Activated naive CD4-positive, alpha-beta T cell treated with anti-CD3 and anti-CD28 coated beads, Interleukin-2, amount 10 ng/mL, durations not matched to agents 7 days and 5 days (primary cell): ENCODE results near the gene FOXP1.
A peak's percentile ranks its signal among the peaks of the same experiment; 100 is the strongest.

Experiments
- CTCF ChIA-PET: fragments of 350-600 bp; sonication (Branson Sonifier 250); formaldehyde crosslinking; loops from one replicate; lab custom pipeline; 2021; ENCODE audit warnings: antibody characterized with exemption; lab: Charles Lee
- DNase-seq: peaks from one replicate; pipeline ENCODE4 v3.0.0-alpha.2; 2020
- H3K27ac Mint-ChIP-seq: one replicate; pipeline ENCODE4 v1.8.0; 2021; ENCODE audit warnings: mild to moderate bottlenecking, moderate library complexity, mixed read lengths
- H3K27me3 Mint-ChIP-seq: one replicate; pipeline ENCODE4 v1.8.0; 2021; ENCODE audit warnings: mild to moderate bottlenecking, mixed read lengths
- H3K36me3 Mint-ChIP-seq: one replicate; pipeline ENCODE4 v1.8.0; 2021; ENCODE audit warnings: mixed read lengths
- H3K4me1 Mint-ChIP-seq: one replicate; pipeline ENCODE4 v1.8.0; 2021; ENCODE audit warnings: mixed read lengths
- H3K4me3 Mint-ChIP-seq: one replicate; pipeline ENCODE4 v1.8.0; 2021; ENCODE audit warnings: mild to moderate bottlenecking, moderate library complexity, mixed read lengths
- H3K9me3 Mint-ChIP-seq: one replicate; pipeline ENCODE4 v1.8.0; 2021; ENCODE audit warnings: mixed read lengths

FOXP1 gene

GRCh38 chr3:71582612-71583565, 639 bp downstream of the FOXP1 start:
- H3K27me3 Mint-ChIP-seq = peaks cover 52% of the 10 kb centered on the region
- CTCF ChIA-PET = interaction anchor here (0.7 to 1.4 kb wide), 4 partner anchors 19 to 1033 kb away, joined by 3 to 4 read pairs (median 3); no protein-coding TSS in a partner anchor
- no peaks in the 10 kb centered on the region for H3K9me3 Mint-ChIP-seq
- peak; percentile 75 for DNase-seq
- peaks cover 6% of the 10 kb centered on the region for H3K36me3 Mint-ChIP-seq
- H3K27ac Mint-ChIP-seq = peak overlapping the region; percentile 90
- H3K4me3 Mint-ChIP-seq = peak overlapping the region; percentile 93
- H3K4me1 Mint-ChIP-seq = peaks cover 47% of the 10 kb centered on the region

DNA sequence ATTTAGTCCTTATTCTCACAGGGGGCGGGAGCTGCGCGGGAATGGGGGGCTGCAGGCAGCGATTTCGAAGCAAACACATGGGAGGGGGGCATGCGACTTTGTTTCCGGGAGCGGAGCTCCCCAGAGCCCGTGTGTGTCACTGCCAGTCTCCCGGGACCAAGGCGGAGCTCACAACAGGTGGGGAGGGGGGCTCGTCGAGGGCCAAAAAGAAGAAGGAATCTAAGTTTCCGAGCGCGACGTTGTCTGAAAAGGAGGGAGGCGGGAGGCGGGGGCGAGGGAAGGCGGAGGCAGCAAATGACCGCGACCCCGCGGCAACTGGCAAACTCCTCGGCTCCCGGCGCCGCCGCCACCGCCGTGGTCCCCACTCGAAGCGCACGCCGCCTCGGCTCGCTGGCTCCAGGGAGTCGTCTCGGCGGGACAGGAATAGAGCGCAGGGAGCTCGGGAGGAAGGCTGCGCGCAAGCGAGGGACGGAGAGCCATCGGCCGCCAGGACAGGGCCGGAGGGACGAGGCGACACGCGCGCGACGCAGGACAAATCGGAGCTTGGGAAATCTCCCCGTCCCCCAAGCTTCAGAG, 1.4 kb downstream of the FOXP1 start:
- CTCF ChIA-PET = interaction anchor here (0.7 to 1.4 kb wide), 3 partner anchors 20 to 1032 kb away, joined by 3 to 4 read pairs (median 3); no protein-coding TSS in a partner anchor
- Mint-ChIP-seq H3K27me3 (peaks cover 54% of the 10 kb centered on the region), H3K4me3 (peak overlapping the region; percentile 93), H3K4me1 (peaks cover 53% of the 10 kb centered on the region), H3K36me3 (peaks cover 12% of the 10 kb centered on the region), H3K9me3 (no peaks in the 10 kb centered on the region), H3K27ac (peak overlapping the region; percentile 90)
- DNase-seq = peak; percentile 58

DNA sequence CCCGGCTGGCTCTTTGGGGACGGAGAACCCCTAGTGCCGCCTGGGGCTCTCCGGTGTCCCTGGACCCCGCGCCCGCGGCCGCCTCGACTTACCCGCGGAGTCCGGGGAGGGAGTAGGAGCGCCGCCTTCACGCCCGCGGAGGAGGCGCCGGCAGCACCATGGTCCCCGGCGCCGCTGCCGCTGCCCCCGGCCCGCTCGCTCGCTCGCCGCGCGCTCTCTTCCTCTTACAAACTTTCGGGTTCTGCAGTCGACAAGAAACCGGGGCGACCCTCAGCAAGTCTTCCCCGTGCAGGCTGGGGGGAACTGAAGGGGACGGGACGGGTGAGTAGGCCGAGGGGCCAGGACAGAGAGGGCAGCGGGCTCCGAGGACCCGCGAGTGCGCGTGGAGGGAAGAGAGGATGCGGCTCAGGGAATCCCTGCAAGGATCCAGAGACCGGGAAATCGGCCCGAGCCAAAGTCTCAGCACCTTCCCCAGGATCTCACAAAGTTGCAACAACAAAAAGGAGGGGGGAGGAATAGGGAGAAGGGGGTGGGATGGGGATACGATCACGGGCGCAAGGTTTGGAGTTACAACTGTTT, 2.0 kb downstream of the FOXP1 start:
- Mint-ChIP-seq H3K27ac (peak overlapping the region; percentile 90), H3K4me1 (peaks cover 53% of the 10 kb centered on the region), H3K9me3 (no peaks in the 10 kb centered on the region), H3K27me3 (peaks cover 54% of the 10 kb centered on the region), H3K36me3 (peaks cover 12% of the 10 kb centered on the region), H3K4me3 (peak overlapping the region; percentile 93)
- CTCF ChIA-PET = interaction anchor here (0.7 kb wide), 1 partner anchor 120 kb away, joined by 3 read pairs; no protein-coding TSS in a partner anchor
- DNase-seq = peak; percentile 47

GRCh38 chr3:71580636-71581456, 2.7 kb downstream of the FOXP1 start:
- H3K27me3 Mint-ChIP-seq = peaks cover 54% of the 10 kb centered on the region
- peaks cover 12% of the 10 kb centered on the region for H3K36me3 Mint-ChIP-seq
- peaks cover 49% of the 10 kb centered on the region for H3K4me1 Mint-ChIP-seq
- CTCF ChIA-PET = no interaction called here
- peak overlapping the region; percentile 93 for H3K4me3 Mint-ChIP-seq
- no peaks in the 10 kb centered on the region for H3K9me3 Mint-ChIP-seq
- no peak for DNase-seq
- H3K27ac Mint-ChIP-seq = peak overlapping the region; percentile 65

GRCh38 chr3:71579935-71580406, 3.6 kb downstream of the FOXP1 start:
- no peak overlapping the region for H3K27ac Mint-ChIP-seq
- no peaks in the 10 kb centered on the region for H3K9me3 Mint-ChIP-seq
- no peak for DNase-seq
- H3K27me3 Mint-ChIP-seq = peaks cover 53% of the 10 kb centered on the region
- CTCF ChIA-PET = no interaction called here
- peaks cover 15% of the 10 kb centered on the region for H3K36me3 Mint-ChIP-seq
- H3K4me1 Mint-ChIP-seq = peaks cover 43% of the 10 kb centered on the region
- H3K4me3 Mint-ChIP-seq = peak overlapping the region; percentile 19

DNA sequence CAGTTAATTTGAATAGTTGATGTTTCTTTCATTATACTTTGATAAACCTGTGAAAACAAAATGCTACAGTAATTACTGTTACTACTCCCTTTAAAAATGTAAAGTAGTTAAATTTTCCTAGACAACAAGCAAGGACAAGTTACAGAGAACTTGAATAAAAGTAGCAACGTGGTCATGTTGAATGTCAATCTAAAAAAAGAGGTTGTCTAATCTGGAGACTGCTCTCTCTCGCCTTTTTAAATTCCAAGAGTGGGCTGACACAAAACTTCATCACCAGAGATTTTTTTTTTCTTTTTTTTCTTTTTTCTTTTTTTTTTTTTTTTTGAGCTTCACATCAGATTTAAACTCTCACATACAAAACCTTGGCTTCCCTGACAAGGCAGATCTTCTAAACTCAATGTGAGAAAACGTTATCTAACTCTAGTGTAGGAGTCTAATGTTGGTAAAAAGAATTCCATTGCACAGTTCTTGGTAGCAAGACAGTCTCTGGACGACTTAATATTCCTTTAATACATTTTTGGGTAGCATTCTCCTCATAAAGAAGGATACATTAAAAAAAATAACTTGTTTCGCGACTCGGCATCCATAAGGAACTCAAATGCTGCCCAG, 4.1 kb downstream of the FOXP1 start:
- peaks cover 47% of the 10 kb centered on the region for H3K27me3 Mint-ChIP-seq
- no peak overlapping the region for H3K27ac Mint-ChIP-seq
- H3K36me3 Mint-ChIP-seq = peaks cover 13% of the 10 kb centered on the region
- no peak overlapping the region for H3K4me3 Mint-ChIP-seq
- no peaks in the 10 kb centered on the region for H3K9me3 Mint-ChIP-seq
- CTCF ChIA-PET = no interaction called here
- no peak for DNase-seq
- peaks cover 37% of the 10 kb centered on the region for H3K4me1 Mint-ChIP-seq

DNA sequence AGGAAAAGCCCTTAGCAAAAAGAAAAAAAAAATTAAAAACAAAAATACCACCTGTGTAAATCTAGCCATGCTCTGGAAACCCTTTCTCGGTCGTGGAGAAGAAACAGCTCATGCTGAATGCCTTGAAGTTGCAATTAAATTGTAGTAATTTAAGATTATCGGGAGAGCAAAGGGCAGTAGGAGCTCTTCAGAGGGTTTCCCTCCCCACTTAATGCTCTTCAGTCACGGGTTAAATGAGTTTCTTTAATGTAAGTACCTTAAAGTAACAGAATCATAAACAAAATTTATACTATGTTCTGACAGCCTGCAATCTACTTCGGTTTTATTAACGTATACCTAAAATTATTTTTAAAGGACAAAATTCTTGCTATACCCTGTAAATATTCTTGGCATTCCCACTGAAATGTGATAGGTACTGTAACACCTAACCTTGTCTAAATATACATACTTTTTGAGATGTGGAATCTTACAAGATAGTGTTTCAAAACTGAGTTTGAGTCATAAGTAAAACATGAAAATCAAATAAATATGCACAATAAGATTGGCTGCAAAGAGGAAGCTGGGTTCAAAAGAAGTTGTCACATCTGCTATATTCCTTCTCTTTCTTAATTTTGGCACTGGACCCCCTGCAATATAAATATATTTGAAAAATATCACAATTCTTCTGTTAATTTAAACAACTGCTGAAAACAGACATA, 5.3 kb downstream of the FOXP1 start:
- H3K4me3 Mint-ChIP-seq = no peak overlapping the region
- no peaks in the 10 kb centered on the region for H3K9me3 Mint-ChIP-seq
- peaks cover 41% of the 10 kb centered on the region for H3K27me3 Mint-ChIP-seq
- CTCF ChIA-PET = no interaction called here
- peaks cover 34% of the 10 kb centered on the region for H3K4me1 Mint-ChIP-seq
- DNase-seq = no peak
- H3K36me3 Mint-ChIP-seq = peaks cover 11% of the 10 kb centered on the region
- H3K27ac Mint-ChIP-seq = no peak overlapping the region

DNA sequence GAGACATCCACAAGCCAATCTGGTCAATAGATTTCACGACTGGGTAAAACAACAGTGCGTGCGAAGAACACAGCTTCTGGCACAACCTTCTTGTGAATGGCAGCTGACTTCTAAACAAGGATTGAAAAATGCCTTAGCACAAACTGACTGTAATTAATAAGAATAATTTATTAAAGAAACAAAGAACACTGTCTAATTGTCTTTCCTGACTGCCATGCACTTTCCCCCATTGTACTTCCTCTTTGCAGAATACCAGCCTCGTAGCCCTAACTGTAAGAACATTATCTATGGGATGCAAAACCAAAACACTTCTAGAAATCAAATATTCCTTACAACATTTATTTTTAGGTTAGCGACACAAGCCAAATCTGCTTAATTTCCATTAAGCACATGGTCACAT, 6.5 kb downstream of the FOXP1 start:
- Mint-ChIP-seq H3K27me3 (peaks cover 30% of the 10 kb centered on the region), H3K9me3 (no peaks in the 10 kb centered on the region), H3K27ac (no peak overlapping the region), H3K36me3 (peaks cover 11% of the 10 kb centered on the region), H3K4me3 (no peak overlapping the region), H3K4me1 (peaks cover 33% of the 10 kb centered on the region)
- CTCF ChIA-PET = no interaction called here
- no peak for DNase-seq

GRCh38 chr3:71575433-71575832, 8.1 kb downstream of the FOXP1 start:
- Mint-ChIP-seq H3K27ac (no peak overlapping the region), H3K9me3 (no peaks in the 10 kb centered on the region), H3K4me3 (no peak overlapping the region), H3K27me3 (peaks cover 15% of the 10 kb centered on the region), H3K36me3 (peaks cover 11% of the 10 kb centered on the region), H3K4me1 (peaks cover 22% of the 10 kb centered on the region)
- DNase-seq = no peak
- CTCF ChIA-PET = no interaction called here

- peaks cover 11% of the 10 kb centered on the region for H3K36me3 Mint-ChIP-seq
- DNase-seq = no peak
- H3K4me1 Mint-ChIP-seq = peaks cover 11% of the 10 kb centered on the region
- H3K27ac Mint-ChIP-seq = no peak overlapping the region
- H3K4me3 Mint-ChIP-seq = no peak overlapping the region
- H3K9me3 Mint-ChIP-seq = no peaks in the 10 kb centered on the region
- CTCF ChIA-PET = no interaction called here
- H3K27me3 Mint-ChIP-seq = peaks cover 3% of the 10 kb centered on the region
These were observed 10.3 kb downstream of the FOXP1 start for GRCh38 chr3:71573181-71573580.

DNA sequence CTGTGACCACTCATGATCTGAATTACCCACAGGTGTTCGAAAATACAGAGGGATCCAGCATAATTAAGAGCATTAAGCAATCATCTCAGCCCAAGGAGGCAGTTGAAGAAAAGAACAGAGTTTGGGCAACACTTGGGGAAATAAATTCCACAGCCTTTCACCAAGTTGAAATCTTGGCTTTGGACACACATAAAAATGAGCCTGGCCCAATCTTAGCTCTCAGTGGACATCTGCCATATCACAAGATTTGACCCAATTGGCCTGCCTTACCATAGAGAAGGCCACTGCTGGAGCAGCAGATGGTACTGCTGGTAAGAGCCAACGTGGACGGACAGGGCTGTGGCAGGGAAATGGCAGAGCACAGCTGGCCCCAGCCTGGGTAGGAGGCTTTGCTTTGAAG, 13.0 kb downstream of the FOXP1 start:
- Mint-ChIP-seq H3K4me3 (no peak overlapping the region), H3K27ac (no peak overlapping the region), H3K9me3 (no peaks in the 10 kb centered on the region), H3K27me3 (no peaks in the 10 kb centered on the region), H3K36me3 (peaks cover 2% of the 10 kb centered on the region), H3K4me1 (peaks cover 4% of the 10 kb centered on the region)
- no peak for DNase-seq
- CTCF ChIA-PET = no interaction called here

DNA sequence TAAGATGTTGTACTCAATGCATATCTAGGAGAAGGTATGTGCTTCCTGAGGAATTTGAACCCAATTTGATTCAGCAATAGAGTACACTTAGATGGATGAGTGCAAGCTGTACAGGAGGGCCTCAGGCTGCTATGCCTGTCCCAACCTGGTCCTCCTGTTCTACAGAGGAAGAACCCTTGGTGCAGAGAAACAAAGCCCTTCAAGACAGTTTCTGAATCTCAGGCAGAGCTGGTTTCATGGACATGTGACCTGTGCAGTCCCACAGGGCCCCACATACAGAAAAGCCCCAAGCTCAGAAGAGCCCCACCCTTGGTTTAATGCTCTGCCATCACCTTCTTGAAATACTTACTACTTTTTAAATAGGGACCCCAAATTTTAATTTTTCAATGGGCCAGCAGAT, 15.3 kb downstream of the FOXP1 start:
- Mint-ChIP-seq H3K27ac (no peak overlapping the region), H3K27me3 (no peaks in the 10 kb centered on the region), H3K9me3 (no peaks in the 10 kb centered on the region), H3K4me3 (no peak overlapping the region), H3K4me1 (peaks cover 12% of the 10 kb centered on the region), H3K36me3 (no peaks in the 10 kb centered on the region)
- DNase-seq = no peak
- CTCF ChIA-PET = no interaction called here

DNA sequence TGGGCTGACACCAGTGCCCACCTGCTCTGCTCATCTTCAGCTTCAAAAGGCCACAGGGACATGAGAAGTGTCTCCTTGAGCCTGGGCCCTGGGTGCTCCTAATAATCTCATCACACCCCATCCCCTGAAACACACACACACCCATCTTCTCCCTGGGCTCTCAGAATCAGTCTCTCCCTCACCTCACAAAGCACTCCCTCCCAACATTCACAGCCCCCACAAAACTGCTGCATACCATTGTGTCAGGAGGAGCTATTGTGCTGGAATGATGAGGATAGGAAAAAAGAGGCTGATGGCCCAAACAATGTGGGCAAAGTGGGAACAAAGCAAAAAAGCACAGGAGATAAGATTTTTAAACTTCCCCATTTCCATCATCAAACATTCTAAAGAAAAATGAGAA, 16.8 kb downstream of the FOXP1 start:
- no peak overlapping the region for H3K27ac Mint-ChIP-seq
- no peaks in the 10 kb centered on the region for H3K9me3 Mint-ChIP-seq
- H3K36me3 Mint-ChIP-seq = no peaks in the 10 kb centered on the region
- no peak overlapping the region for H3K4me3 Mint-ChIP-seq
- peaks cover 18% of the 10 kb centered on the region for H3K4me1 Mint-ChIP-seq
- no peaks in the 10 kb centered on the region for H3K27me3 Mint-ChIP-seq
- DNase-seq = no peak
- CTCF ChIA-PET = no interaction called here
